C4-2B (cell line): Measurements from ENCODE around the gene MED22.

Source experiments
- H3K27ac ChIP-seq: fragments of 450-650 bp; 2 replicates; pipeline ENCODE4 v1.5.1; 2017
- CTCF ChIP-seq: fragments of 450-650 bp; conservative IDR thresholded peaks from 2 replicates; pipeline ENCODE4 v1.5.1; 2017; ENCODE audit warnings: mild to moderate bottlenecking
- ZFX ChIP-seq: fragments of 450-650 bp; IDR thresholded peaks from 2 replicates; pipeline ENCODE4 v1.6.1; 2017

Gene MED22

GRCh38 chr9:133360400-133361393, 12.8 kb upstream of the MED22 start:
- no peak for TF ChIP-seq ZFX
- TF ChIP-seq CTCF, result no peak
- no peak overlapping the region for H3K27ac ChIP-seq

GRCh38 chr9:133359399-133360175, 11.7 kb upstream of the MED22 start:
- no peak for TF ChIP-seq ZFX
- TF ChIP-seq CTCF, result no peak
- H3K27ac ChIP-seq, result no peak overlapping the region

GRCh38 chr9:133357656-133358055, 9.7 kb upstream of the MED22 start:
- peak overlapping the region; percentile 81 for H3K27ac ChIP-seq
- TF ChIP-seq CTCF, result no peak
- no peak for TF ChIP-seq ZFX

- TF ChIP-seq CTCF (no peak; the same call in 1 of the 2 replicates), ZFX (no peak; the same call in 1 of the 2 replicates)
- H3K27ac ChIP-seq, result peak within 1 kb of the TSS; percentile 81
Observed at GRCh38 chr9:133356391-133357091, 8.6 kb upstream of the MED22 start, which contains the start of the genes SURF1 and SURF2. Gene SURF1 (minus strand): TSS chr9:133356487. CDS start chr9:133356453, 34 bp downstream. Gene SURF2 (plus strand): TSS chr9:133356550. CDS start chr9:133356593, 43 bp downstream.

- TF ChIP-seq CTCF (no peak), ZFX (peak; percentile 50; the same call in 1 of the 2 replicates)
- peak overlapping the region; percentile 81 for H3K27ac ChIP-seq
Observed at GRCh38 chr9:133355881-133356357, 8.0 kb upstream of the MED22 start.

- no peak for TF ChIP-seq CTCF
- TF ChIP-seq ZFX, result no peak
- no peak overlapping the region; the same call in 1 of the 2 replicates for H3K27ac ChIP-seq
Observed at GRCh38 chr9:133354766-133355165, 6.8 kb upstream of the MED22 start.
